H1 (cell line): ENCODE measurements around the gene UFM1. TPM values are rescaled to one million over a fixed set of nuclear protein-coding genes. Genes with fewer than 3 reads are reported as not detected.

Experiments used
- BACH1 ChIP-seq: IDR thresholded peaks from 2 replicates; pipeline ENCODE4 v1.6.1; 2012; ENCODE audit warnings: low read length, improper control_type of control experiment
- BCL11A ChIP-seq, 2 experiments: IDR thresholded peaks; one replicate each; pipeline ENCODE4 v1.6.1; 2011; ENCODE audit warnings: low read depth in 2 of 2, low read length in 2 of 2, mild to moderate bottlenecking in 2 of 2
- CEBPB ChIP-seq: IDR thresholded peaks from 2 replicates; pipeline ENCODE4 v1.6.1; 2012; ENCODE audit warnings: low read depth, low read length
- CREB1 ChIP-seq: IDR thresholded peaks from 2 replicates; pipeline ENCODE4 v1.6.1; 2012; ENCODE audit warnings: inconsistent platforms
- E2F6 ChIP-seq: IDR thresholded peaks from 2 replicates; pipeline ENCODE4 v1.6.1; 2012; ENCODE audit warnings: inconsistent platforms
- EGR1 ChIP-seq: IDR thresholded peaks from 2 replicates; pipeline ENCODE4 v1.6.1; 2011; ENCODE audit warnings: low read depth, low read length, borderline replicate concordance
- EZH2 ChIP-seq: fragments of 200-600 bp; sonication (generic); IDR thresholded peaks from 2 replicates; pipeline ENCODE4 v1.7.1; 2012; ENCODE audit warnings: low read depth, mild to moderate bottlenecking, moderate library complexity, low read length, inconsistent platforms; ENCODE audit not compliant: severe bottlenecking
- FOSL1 ChIP-seq: IDR thresholded peaks from 2 replicates; pipeline ENCODE4 v1.6.1; 2011; ENCODE audit warnings: mild to moderate bottlenecking, low read depth, low read length, moderate library complexity; ENCODE audit not compliant: insufficient read depth
- GTF2F1 ChIP-seq: IDR thresholded peaks from 2 replicates; pipeline ENCODE4 v1.6.1; 2012; ENCODE audit warnings: low read depth, low read length, improper control_type of control experiment, borderline replicate concordance
- JUN ChIP-seq: IDR thresholded peaks from 2 replicates; pipeline ENCODE4 v1.6.1; 2011; ENCODE audit warnings: low read depth, mild to moderate bottlenecking, improper control_type of control experiment, low read length
- JUND ChIP-seq: IDR thresholded peaks from 2 replicates; pipeline ENCODE4 v1.6.1; 2011; ENCODE audit warnings: mild to moderate bottlenecking, improper control_type of control experiment, low read length
- MAFK ChIP-seq: IDR thresholded peaks from 2 replicates; pipeline ENCODE4 v1.6.1; 2012; ENCODE audit warnings: low read depth, mild to moderate bottlenecking, improper control_type of control experiment, low read length
- NANOG ChIP-seq: IDR thresholded peaks from 2 replicates; pipeline ENCODE4 v1.6.1; 2011; ENCODE audit warnings: low read length, low read depth, mild to moderate bottlenecking, inconsistent platforms; ENCODE audit not compliant: insufficient read depth, poor library complexity, severe bottlenecking
- PHF8 ChIP-seq: fragments of 200-600 bp; sonication (generic); conservative IDR thresholded peaks from 2 replicates; pipeline ENCODE4 v1.7.1; 2012; ENCODE audit warnings: low read depth, mild to moderate bottlenecking, inconsistent platforms, low read length, moderate library complexity
- POLR2A ChIP-seq, 2 experiments: IDR thresholded peaks; 1 replicate in 1 of 2; 2 replicates in 1 of 2; pipeline ENCODE4 v1.6.1; 2011; ENCODE audit warnings: low read depth in 2 of 2, low read length in 2 of 2, mild to moderate bottlenecking in 2 of 2; ENCODE audit errors: control extremely low read depth in 1 of 2
- POU5F1 ChIP-seq: IDR thresholded peaks from 2 replicates; pipeline ENCODE4 v1.6.1; 2011; ENCODE audit warnings: low read depth, mild to moderate bottlenecking, low read length, moderate library complexity
- RAD21 ChIP-seq, 2 experiments: IDR thresholded peaks in 1 of 2; conservative IDR thresholded peaks in 1 of 2; 2 replicates each; pipeline ENCODE4 v1.6.1; 2011; ENCODE audit warnings: low read depth in 2 of 2, low read length in 2 of 2, improper control_type of control experiment in 1 of 2, inconsistent platforms in 1 of 2, mild to moderate bottlenecking in 1 of 2, moderate library complexity in 1 of 2
- RXRA ChIP-seq: IDR thresholded peaks from 2 replicates; pipeline ENCODE4 v1.6.1; 2011; ENCODE audit warnings: low read depth, mild to moderate bottlenecking, low read length, moderate library complexity; ENCODE audit not compliant: insufficient read depth
- SIN3A ChIP-seq, 2 experiments: IDR thresholded peaks in 1 of 2; conservative IDR thresholded peaks in 1 of 2; 2 replicates each; pipeline ENCODE4 v1.6.1; 2011 to 2012; ENCODE audit warnings: low read length in 2 of 2, improper control_type of control experiment in 1 of 2, low read depth in 1 of 2, mild to moderate bottlenecking in 1 of 2
- SIRT6 ChIP-seq: IDR thresholded peaks from one replicate; pipeline ENCODE4 v1.7.1; 2012; ENCODE audit warnings: low read length, inconsistent platforms
- SIX5 ChIP-seq: IDR thresholded peaks from 2 replicates; pipeline ENCODE4 v1.6.1; 2011; ENCODE audit warnings: mild to moderate bottlenecking, low read depth, low read length
- SUZ12 ChIP-seq: fragments of 200-600 bp; sonication (generic); IDR thresholded peaks from 2 replicates; pipeline ENCODE4 v1.6.1; 2012; ENCODE audit warnings: mild to moderate bottlenecking, inconsistent platforms, low read length, moderate library complexity, mixed read lengths
- TAF1 ChIP-seq: IDR thresholded peaks from 2 replicates; pipeline ENCODE4 v1.6.1; 2011; ENCODE audit warnings: mild to moderate bottlenecking, low read depth, low read length
- TAF7 ChIP-seq: optimal IDR thresholded peaks from 2 replicates; pipeline ENCODE3; 2011; ENCODE audit warnings: low read depth, mild to moderate bottlenecking, inconsistent platforms, low read length, moderate library complexity, borderline replicate concordance
- ZNF274 ChIP-seq: IDR thresholded peaks from 2 replicates; pipeline ENCODE4 v1.7.0; 2012; ENCODE audit warnings: low read length, borderline replicate concordance; ENCODE audit errors: extremely low read depth
- polyA plus RNA-seq, 7 experiments: library from polyadenylated mRNA; depleted of rRNA in 3 of 7; stranded (reverse) in 5 of 7; unstranded in 2 of 7; fragments of >200 nt in 5 of 7; fragments of 200-250 nt in 2 of 7; gene quantifications; 1 replicate in 5 of 7; 2 replicates in 1 of 7; 4 replicates in 1 of 7; pipeline versions ENCODE4 v1.2.1 to v1.2.3, GENCODE V29; 2011 to 2013; ENCODE audit warnings: missing spikeins in 2 of 7, mixed read lengths in 2 of 7
- total RNA-seq: library from RNA; stranded (reverse); fragmentation: NEBNext Ultra II Directional; extraction: Animal tissue kit (Norgen Biotek cat#: 25700); gene quantifications from 2 replicates; pipeline ENCODE4 v1.2.1, GENCODE V29; 2021

UFM1 gene
- total and polyA plus RNA-seq, 2 of the 8 experiments (the other 6 are each of a cell fraction or from before 2014, with no cell fraction given), result 16.0 to 34.3 TPM

- TF ChIP-seq EGR1 (no peak), BACH1 (peak; percentile 32; the same call in 1 of the 2 replicates), E2F6 (peak; percentile 42; the same call in 1 of the 2 replicates), JUND (no peak), GTF2F1 (no peak), RAD21 (IDR thresholded peaks at IDR 0.05 in 1 of 2, conservative IDR thresholded peaks at IDR 0.05 in 1 of 2; ENCODE audit: low read depth in 2 of 2, low read length in 2 of 2) (no peak), RXRA (no peak), MAFK (no peak), SIX5 (no peak), SIN3A (conservative IDR thresholded peaks at IDR 0.05 in 1 of 2, IDR thresholded peaks at IDR 0.05 in 1 of 2; ENCODE audit: low read depth in 1 of 2, low read length in 2 of 2) (peak in 1 of 2 experiments; percentile 76; a peak in 2 of 4 replicates), SUZ12 (no peak), POLR2A (IDR thresholded peaks at IDR 0.05; ENCODE audit: control extremely low read depth in 1 of 2, low read depth in 2 of 2, low read length in 2 of 2) (peak in 1 of 2 experiments; percentile 72; a peak in 2 of 3 replicates), JUN (no peak), PHF8 (peak; percentile 61; the same call in 1 of the 2 replicates), ZNF274 (no peak), CEBPB (no peak), SIRT6 (no peak), EZH2 (no peak), BCL11A (IDR thresholded peaks at IDR 0.05; ENCODE audit: low read depth in 2 of 2, low read length in 2 of 2) (no peak), TAF1 (peak; percentile 65), POU5F1 (no peak), NANOG (no peak), TAF7 (no peak), CREB1 (no peak), FOSL1 (no peak)
Observed at GRCh38 chr13:38349390-38350113, at the start of gene UFM1 (continued).
